Epithelial cell of esophagus (primary cell): ENCODE results near the gene ANKRD60.

Source experiments
- DNase-seq: peaks from one replicate; pipeline ENCODE4 v3.0.0; 2010; ENCODE audit warnings: low read depth
- H3K4me3 ChIP-seq: 2 replicates; pipeline ENCODE4 v1.5.1; 2011; ENCODE audit warnings: mild to moderate bottlenecking, low read length, control low read depth
- CTCF ChIP-seq: IDR thresholded peaks from 2 replicates; pipeline ENCODE4 v1.5.1; 2011; ENCODE audit warnings: low read depth, mild to moderate bottlenecking, low read length, control low read depth, inconsistent platforms; ENCODE audit not compliant: insufficient read depth; ENCODE audit errors: missing control alignments

The ANKRD60 gene

GRCh38 chr20:58224097-58224496 is 4.4 kb downstream of the ANKRD60 start:
- no peak for TF ChIP-seq CTCF
- no peak for DNase-seq
- no peak overlapping the region for H3K4me3 ChIP-seq

GRCh38 chr20:58223358-58223941 is 5.0 kb downstream of the ANKRD60 start:
- no peak overlapping the region for H3K4me3 ChIP-seq
- TF ChIP-seq CTCF = no peak
- DNase-seq = no peak

- no peak for DNase-seq
- no peak overlapping the region for H3K4me3 ChIP-seq
- no peak for TF ChIP-seq CTCF
These were observed 6.0 kb downstream of the ANKRD60 start for GRCh38 chr20:58222446-58222845.

GRCh38 chr20:58219342-58219700 is 9.1 kb downstream of the ANKRD60 start:
- TF ChIP-seq CTCF = no peak
- DNase-seq = peak; percentile 64
- no peak overlapping the region for H3K4me3 ChIP-seq

- no peak for DNase-seq
- no peak for TF ChIP-seq CTCF
These were observed 9.7 kb downstream of the ANKRD60 start for GRCh38 chr20:58218665-58219341.

GRCh38 chr20:58216334-58216733 is 12.1 kb downstream of the ANKRD60 start:
- DNase-seq = no peak
- no peak overlapping the region for H3K4me3 ChIP-seq
- TF ChIP-seq CTCF = no peak

More at GRCh38 chr20:58218665-58219341, 9.7 kb downstream of the ANKRD60 start:
- H3K4me3 ChIP-seq = no peak overlapping the region

GRCh38 chr20:58215116-58215515 is 13.3 kb downstream of the ANKRD60 start:
- no peak overlapping the region for H3K4me3 ChIP-seq
- no peak for TF ChIP-seq CTCF
- peak; percentile 10 for DNase-seq
